CD4-positive, alpha-beta T cell treated with Interleukin-4 for 4 hours (primary cell): ENCODE data around the gene EGFL8.

ENCODE experiments used
- DNase-seq: peaks from one replicate; pipeline ENCODE4 v3.0.0-alpha.2; 2020

Gene EGFL8

GRCh38 chr6:32147401-32148132, 16.8 kb upstream of the EGFL8 start:
- no peak for DNase-seq

- peak; percentile 51 for DNase-seq
Observed at GRCh38 chr6:32148289-32149091, 15.9 kb upstream of the EGFL8 start.

- peak; percentile 7 for DNase-seq
Observed at GRCh38 chr6:32149092-32149755, 15.2 kb upstream of the EGFL8 start.

- DNase-seq, result no peak
Observed at GRCh38 chr6:32149932-32150870, 14.2 kb upstream of the EGFL8 start.

GRCh38 chr6:32151181-32151862, 13.1 kb upstream of the EGFL8 start:
- DNase-seq, result no peak

- no peak for DNase-seq
Observed at GRCh38 chr6:32151863-32152768, 12.3 kb upstream of the EGFL8 start, which contains the start of gene PRRT1. TSS of gene PRRT1 (minus strand) at chr6:32151939. CDS start at chr6:32151827, 112 bp downstream.

- no peak for DNase-seq
Observed at GRCh38 chr6:32152769-32153563, 11.4 kb upstream of the EGFL8 start.

- peak; percentile 65 for DNase-seq
Observed at GRCh38 chr6:32153564-32154513, 10.6 kb upstream of the EGFL8 start, which contains the start of gene PPT2. TSS of gene PPT2 (plus strand) at chr6:32154141. CDS start at chr6:32154595, 454 bp downstream.

- peak; percentile 68 for DNase-seq
Observed at GRCh38 chr6:32154514-32155161, 9.8 kb upstream of the EGFL8 start.

- DNase-seq, result no peak
Observed at GRCh38 chr6:32156891-32157290, 7.5 kb upstream of the EGFL8 start.

- DNase-seq, result no peak
Observed at GRCh38 chr6:32158052-32158451, 6.3 kb upstream of the EGFL8 start.

GRCh38 chr6:32163559-32164258, 686 bp upstream of the EGFL8 start:
- no peak for DNase-seq

GRCh38 chr6:32166411-32167061, 2.1 kb downstream of the EGFL8 start:
- DNase-seq, result no peak

- no peak for DNase-seq
Observed at GRCh38 chr6:32167154-32167760, 2.9 kb downstream of the EGFL8 start.

- DNase-seq, result no peak
Observed at GRCh38 chr6:32167761-32168262, 3.4 kb downstream of the EGFL8 start.

GRCh38 chr6:32168350-32168749, 4.0 kb downstream of the EGFL8 start:
- DNase-seq, result no peak
